Neuronal stem cell (in vitro differentiated cells): ENCODE results near the gene SESTD1.

ENCODE experiments used
- DNase-seq: peaks from one replicate; pipeline ENCODE4 v3.0.0-alpha.2; 2013; ENCODE audit warnings: low spot score
- H2AFZ ChIP-seq: one replicate; pipeline ENCODE4 v1.6.1; 2013; ENCODE audit warnings: mild to moderate bottlenecking, low read length, inconsistent platforms
- H2AK5ac ChIP-seq: 2 replicates; pipeline ENCODE4 v1.6.1; 2013; ENCODE audit warnings: low read depth, mild to moderate bottlenecking, inconsistent platforms, low read length, moderate library complexity, mixed read lengths
- H2BK120ac ChIP-seq: 2 replicates; pipeline ENCODE4 v1.6.1; 2013; ENCODE audit warnings: low read depth, mild to moderate bottlenecking, inconsistent platforms, low read length, moderate library complexity, mixed read lengths
- H2BK12ac ChIP-seq: one replicate; pipeline ENCODE4 v1.6.1; 2013; ENCODE audit warnings: low read length, inconsistent platforms
- H2BK15ac ChIP-seq: 2 replicates; pipeline ENCODE4 v1.6.1; 2013; ENCODE audit warnings: mild to moderate bottlenecking, low read length, inconsistent platforms, mixed read lengths
- H2BK5ac ChIP-seq: one replicate; pipeline ENCODE4 v1.6.1; 2013; ENCODE audit warnings: inconsistent platforms, mild to moderate bottlenecking, low read length, moderate library complexity
- H3K14ac ChIP-seq: one replicate; pipeline ENCODE4 v1.6.1; 2013; ENCODE audit warnings: low read length, inconsistent platforms
- H3K18ac ChIP-seq: 2 replicates; pipeline ENCODE4 v1.6.1; 2013; ENCODE audit warnings: low read length, inconsistent platforms
- H3K23ac ChIP-seq: 2 replicates; pipeline ENCODE4 v1.6.1; 2013; ENCODE audit warnings: low read depth, mild to moderate bottlenecking, mixed read lengths, low read length, inconsistent platforms; ENCODE audit not compliant: poor library complexity
- H3K27ac ChIP-seq: replicated peaks from 3 replicates; pipeline ENCODE4 v1.5.1; 2013; ENCODE audit warnings: low read length, inconsistent platforms
- H3K27me3 ChIP-seq, 3 experiments: 2 replicates each; pipeline ENCODE4 v1.6.1; 2013; ENCODE audit warnings: low read length in 3 of 3, mild to moderate bottlenecking in 2 of 3, inconsistent platforms in 1 of 3, low read depth in 1 of 3, mixed read lengths in 1 of 3, moderate library complexity in 1 of 3; ENCODE audit not compliant: control insufficient read depth in 3 of 3, insufficient read depth in 3 of 3
- H3K36me3 ChIP-seq, 2 donors: replicated peaks in 1 of 2; 2 replicates each; pipeline ENCODE4 v1.6.1; 2013; ENCODE audit warnings: low read length in 2 of 2; ENCODE audit not compliant: control insufficient read depth in 2 of 2, insufficient read depth in 2 of 2
- H3K4ac ChIP-seq: 2 replicates; pipeline ENCODE4 v1.6.1; 2013; ENCODE audit warnings: inconsistent platforms, mild to moderate bottlenecking, low read length, moderate library complexity
- H3K4me1 ChIP-seq, 2 donors: 1 replicate in 1 of 2; 2 replicates in 1 of 2; pipeline ENCODE4 v1.6.1; 2013; ENCODE audit warnings: low read length in 2 of 2, low read depth in 1 of 2; ENCODE audit not compliant: control insufficient read depth in 2 of 2, insufficient read depth in 1 of 2
- H3K4me2 ChIP-seq: one replicate; pipeline ENCODE4 v1.6.1; 2013; ENCODE audit warnings: mild to moderate bottlenecking, low read length, inconsistent platforms; ENCODE audit not compliant: insufficient read depth, poor library complexity, severe bottlenecking
- H3K4me3 ChIP-seq, 2 donors: 2 replicates each; pipeline ENCODE4 v1.5.1; 2013; ENCODE audit warnings: low read length in 2 of 2, mild to moderate bottlenecking in 2 of 2, inconsistent platforms in 1 of 2, moderate library complexity in 1 of 2
- H3K79me1 ChIP-seq: one replicate; pipeline ENCODE4 v1.6.1; 2013; ENCODE audit warnings: low read depth, mild to moderate bottlenecking, inconsistent platforms, low read length, moderate library complexity
- H3K9ac ChIP-seq: one replicate; pipeline ENCODE4 v1.6.1; 2013; ENCODE audit warnings: mild to moderate bottlenecking, low read depth, low read length, inconsistent platforms; ENCODE audit not compliant: poor library complexity
- H3K9me3 ChIP-seq, 2 donors: replicated peaks in 1 of 2; 2 replicates each; pipeline versions ENCODE3 to v1.6.1; 2013; ENCODE audit warnings: low read length in 2 of 2, mild to moderate bottlenecking in 2 of 2, inconsistent platforms in 1 of 2, low read depth in 1 of 2, mixed read lengths in 1 of 2, moderate library complexity in 1 of 2; ENCODE audit not compliant: control insufficient read depth in 2 of 2, insufficient read depth in 1 of 2
- H4K8ac ChIP-seq: one replicate; pipeline ENCODE4 v1.6.1; 2013; ENCODE audit warnings: low read depth, mild to moderate bottlenecking, inconsistent platforms, low read length, moderate library complexity
- H4K91ac ChIP-seq: one replicate; pipeline ENCODE4 v1.6.1; 2013; ENCODE audit warnings: low read length, low read depth, mild to moderate bottlenecking, inconsistent platforms; ENCODE audit not compliant: poor library complexity
- WGBS, 2 donors: extraction: QIAGEN DNeasy Blood & Tissue Kit; methylation state at CpG; one replicate each; pipeline ENCODE4 v1.1.7; 2013; ENCODE audit warnings: missing lambda C conversion rate in 2 of 2, mixed read lengths in 1 of 2; ENCODE audit not compliant: insufficient read length in 2 of 2, insufficient replicate concordance in 1 of 2; ENCODE audit errors: extremely low coverage in 2 of 2; 5-methylcytosine and 5-hydroxymethylcytosine counted together

Gene SESTD1

GRCh38 chr2:179072527-179072926, 192.1 kb downstream of the SESTD1 start:
- Histone ChIP-seq H3K27me3 (no peaks in the 10 kb centered on the region), H2AK5ac (no peak overlapping the region), H3K4me1 (no peaks in the 10 kb centered on the region), H3K23ac (no peak overlapping the region), H4K91ac (no peak overlapping the region), H3K27ac (no peak overlapping the region), H2BK12ac (no peak overlapping the region), H3K9me3 (peaks cover 0 to 2% of the 10 kb centered on the region in 2 donors), H3K36me3 (no peaks in the 10 kb centered on the region), H4K8ac (no peak overlapping the region), H3K4me2 (no peak overlapping the region), H3K14ac (no peak overlapping the region), H3K79me1 (no peaks in the 10 kb centered on the region), H3K4ac (no peak overlapping the region), H3K9ac (no peak overlapping the region), H2BK15ac (no peak overlapping the region), H2BK5ac (no peak overlapping the region), H2BK120ac (no peak overlapping the region), H3K18ac (no peak overlapping the region), H2AFZ (no peak overlapping the region), H3K4me3 (no peak overlapping the region)
- DNase-seq, result no peak
- no CpG with 5 or more reads among the region's 3 CpGs for WGBS, 2 donors

DNA sequence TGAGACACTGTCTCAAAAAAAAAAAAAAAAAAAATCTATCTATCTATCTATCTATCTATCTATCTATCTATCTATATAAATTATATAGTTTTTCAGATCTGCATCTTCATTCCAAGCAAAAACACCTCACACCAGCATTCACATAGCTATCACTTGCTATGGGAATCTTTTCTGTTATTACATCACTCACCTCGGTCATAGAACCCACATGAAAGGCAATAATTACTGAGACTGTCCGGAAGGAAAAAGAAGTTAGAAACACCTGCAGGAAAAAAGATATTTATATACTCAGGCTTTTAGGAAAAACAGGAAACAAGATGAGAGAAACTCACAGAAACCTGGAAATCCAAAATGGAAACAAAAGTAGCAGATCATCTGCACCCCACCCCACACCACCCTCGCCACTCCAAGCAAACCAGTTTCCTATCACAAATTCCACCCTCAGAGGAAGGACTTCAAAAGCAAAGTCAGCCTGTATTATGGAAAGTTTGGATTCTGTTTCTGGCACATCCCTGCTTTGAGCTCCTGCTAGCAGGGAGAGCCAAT, 192.7 kb downstream of the SESTD1 start:
- no peak overlapping the region for H3K4me3 ChIP-seq

DNA sequence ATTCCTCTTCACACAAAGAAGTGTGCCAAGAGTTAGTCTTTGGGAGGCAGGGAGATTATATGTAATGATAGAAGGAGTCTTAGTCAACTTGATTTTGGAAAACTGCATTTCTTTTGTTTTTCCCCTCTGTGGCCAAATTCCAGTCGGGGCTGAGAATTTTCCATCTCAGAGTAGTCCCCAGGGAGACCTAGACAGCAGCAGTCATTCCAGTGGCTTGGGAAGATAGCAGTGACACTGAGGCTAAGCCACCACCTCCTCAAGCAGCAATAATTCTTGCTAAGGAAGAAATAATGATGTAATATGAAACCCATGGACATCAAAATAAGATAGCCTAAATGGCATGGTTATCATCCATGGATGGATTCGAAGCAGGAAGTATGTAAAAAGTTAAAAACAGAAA, 193.7 kb downstream of the SESTD1 start:
- no peaks in the 10 kb centered on the region for H3K36me3 ChIP-seq
- H3K4me1 ChIP-seq, result no peaks in the 10 kb centered on the region
- H3K23ac ChIP-seq, result no peak overlapping the region
- H3K9me3 ChIP-seq, result peaks cover 0 to 5% of the 10 kb centered on the region in 2 donors
- H4K8ac ChIP-seq, result no peak overlapping the region
- H3K27ac ChIP-seq, result no peak overlapping the region
- no peak overlapping the region for H2BK15ac ChIP-seq
- no peak overlapping the region for H3K4me3 ChIP-seq
- H2AFZ ChIP-seq, result no peak overlapping the region
- H3K14ac ChIP-seq, result no peak overlapping the region
- WGBS, 2 donors, result no CpG with 5 or more reads among the region's 2 CpGs
- H3K79me1 ChIP-seq, result no peaks in the 10 kb centered on the region
- no peaks in the 10 kb centered on the region for H3K27me3 ChIP-seq
- no peak overlapping the region for H3K4ac ChIP-seq
- no peak overlapping the region for H3K9ac ChIP-seq
- no peak overlapping the region for H2BK12ac ChIP-seq
- no peak overlapping the region for H2BK120ac ChIP-seq
- no peak overlapping the region for H2AK5ac ChIP-seq
- no peak overlapping the region for H4K91ac ChIP-seq
- H3K18ac ChIP-seq, result no peak overlapping the region
- no peak overlapping the region for H3K4me2 ChIP-seq
- no peak for DNase-seq
- no peak overlapping the region for H2BK5ac ChIP-seq

More for the DNA sequence above, 192.7 kb downstream of the SESTD1 start:
- Histone ChIP-seq H2AFZ (no peak overlapping the region), H4K91ac (no peak overlapping the region), H3K18ac (no peak overlapping the region), H3K4ac (no peak overlapping the region), H3K27ac (no peak overlapping the region), H4K8ac (no peak overlapping the region), H3K4me1 (no peaks in the 10 kb centered on the region), H3K27me3 (no peaks in the 10 kb centered on the region), H3K79me1 (no peaks in the 10 kb centered on the region), H2BK15ac (no peak overlapping the region), H3K9me3 (peaks cover 0 to 5% of the 10 kb centered on the region in 2 donors), H2BK12ac (no peak overlapping the region), H3K9ac (no peak overlapping the region), H3K23ac (no peak overlapping the region), H3K36me3 (no peaks in the 10 kb centered on the region), H3K14ac (no peak overlapping the region), H2BK120ac (no peak overlapping the region), H3K4me2 (no peak overlapping the region), H2AK5ac (no peak overlapping the region), H2BK5ac (no peak overlapping the region)
- no CpG with 5 or more reads among the region's 3 CpGs for WGBS, 2 donors
- no peak for DNase-seq

- Histone ChIP-seq H2BK5ac (no peak overlapping the region), H3K9ac (no peak overlapping the region), H3K18ac (no peak overlapping the region), H3K4me3 (no peak overlapping the region), H4K91ac (no peak overlapping the region), H3K36me3 (no peaks in the 10 kb centered on the region), H3K14ac (no peak overlapping the region), H3K27me3 (no peaks in the 10 kb centered on the region), H3K4me1 (no peaks in the 10 kb centered on the region), H2AFZ (no peak overlapping the region), H3K9me3 (peaks cover 0 to 3% of the 10 kb centered on the region in 2 donors), H3K27ac (no peak overlapping the region), H3K23ac (no peak overlapping the region), H4K8ac (no peak overlapping the region), H2AK5ac (no peak overlapping the region), H3K4me2 (no peak overlapping the region), H2BK120ac (no peak overlapping the region), H3K79me1 (no peaks in the 10 kb centered on the region), H2BK12ac (no peak overlapping the region), H2BK15ac (no peak overlapping the region), H3K4ac (no peak overlapping the region)
- no peak for DNase-seq
- WGBS, 2 donors, result no CpG with 5 or more reads among the region's 1 CpG
Observed at GRCh38 chr2:179069685-179070084, 194.9 kb downstream of the SESTD1 start.
